NCI-H2196 (cell line): ENCODE measurements around the gene IPO4.
"Not testable (repeated sequence)": the region's sequence is repeated elsewhere in the genome, so short reads cannot be mapped to it uniquely, and the experiment has no call there.

Experiments
- DNase-seq: peaks from one replicate; lab custom pipeline; 2025; ENCODE audit not compliant: unreplicated experiment; lab: John Stamatoyannopoulos, UW

The IPO4 gene

GRCh38 chr14:24215495-24216344 lies 27.1 kb upstream of the IPO4 start, which contains the start of gene MDP1:
MDP1 (minus strand) TSS chr14:24216066; CDS start chr14:24215955, 111 bp downstream.
- peak; percentile 90 for DNase-seq

DNA sequence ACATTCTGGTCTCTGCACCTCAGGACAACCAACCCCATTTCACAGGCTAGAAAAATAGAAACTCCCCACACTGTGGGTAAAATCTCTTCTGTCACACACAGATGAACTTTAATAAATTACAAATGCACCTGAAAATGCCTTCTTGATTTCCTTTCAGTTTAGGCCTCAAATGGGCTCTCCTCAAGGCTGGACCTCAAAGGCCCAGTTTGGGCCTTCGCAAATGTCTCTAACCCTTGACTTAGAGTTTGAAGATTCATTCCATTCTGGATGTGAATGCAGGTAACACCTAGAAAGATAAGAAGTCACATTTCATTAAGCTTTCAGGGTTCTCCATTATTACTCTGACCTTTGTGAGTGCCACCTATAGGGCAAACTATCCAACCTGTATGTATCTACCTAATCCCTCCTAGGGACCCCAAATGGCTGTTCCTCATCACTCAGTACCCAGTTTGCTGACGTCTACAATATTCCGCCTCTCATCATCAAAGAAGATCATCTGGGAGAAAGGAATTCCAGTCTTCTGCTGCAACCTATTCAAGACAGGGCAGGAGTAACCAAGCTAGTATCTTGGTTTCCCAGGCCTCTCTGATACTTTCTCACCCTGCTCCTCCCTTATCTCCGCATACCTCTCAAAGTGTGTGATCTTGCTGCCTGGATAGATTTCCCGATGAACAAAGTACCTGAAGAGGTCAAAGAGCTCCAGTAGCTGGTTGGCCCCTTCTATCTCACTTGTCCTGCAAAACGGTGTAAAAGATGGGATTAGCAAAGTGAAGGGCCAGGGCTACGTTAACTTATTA lies 25.4 kb upstream of the IPO4 start:
- no peak for DNase-seq

- DNase-seq: peak; percentile 96
These were observed 24.6 kb upstream of the IPO4 start, which contains the start of gene CHMP4A for GRCh38 chr14:24212924-24213865. CHMP4A (minus strand) TSS chr14:24213488; CDS start chr14:24213439, 49 bp downstream.

DNA sequence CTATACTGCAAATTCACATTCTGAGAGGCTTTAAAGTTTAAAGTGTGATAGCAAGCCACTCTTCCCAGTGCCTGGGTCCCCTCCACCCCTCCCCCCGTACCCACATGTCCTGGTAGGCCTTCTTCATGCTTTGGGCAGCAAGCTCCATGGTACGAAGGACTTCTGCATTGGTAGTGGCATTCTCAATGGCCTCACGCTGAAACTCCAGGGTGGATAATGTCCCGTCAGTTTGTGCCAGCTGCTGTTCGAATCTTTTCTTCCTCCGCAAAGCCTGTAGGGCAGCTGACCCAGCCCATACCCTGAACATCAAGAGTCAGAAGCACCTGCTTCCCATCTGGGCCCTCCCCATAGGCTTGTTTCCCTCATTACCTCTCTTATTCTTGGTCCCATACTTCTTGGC lies 22.7 kb upstream of the IPO4 start:
- DNase-seq: no peak

DNA sequence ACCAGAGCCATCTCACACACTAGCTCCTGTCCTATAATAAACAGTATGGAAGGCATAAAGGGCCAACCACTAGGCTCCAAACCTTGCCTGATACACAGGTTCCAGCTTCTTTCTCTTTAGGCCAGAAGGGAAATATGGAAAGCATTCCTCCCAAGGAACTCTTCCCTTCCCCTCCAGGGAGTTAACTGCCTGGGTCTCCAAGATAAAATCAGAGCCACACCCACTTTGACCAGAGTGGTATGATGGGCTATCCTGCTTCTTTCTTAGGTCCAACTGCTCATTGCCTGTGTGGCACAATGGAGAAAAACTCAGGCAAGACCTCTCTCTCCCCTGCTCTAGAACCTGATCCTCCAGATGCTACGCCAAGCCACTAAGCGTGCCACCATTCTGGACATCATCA lies 19.0 kb upstream of the IPO4 start:
- DNase-seq: no peak

DNA sequence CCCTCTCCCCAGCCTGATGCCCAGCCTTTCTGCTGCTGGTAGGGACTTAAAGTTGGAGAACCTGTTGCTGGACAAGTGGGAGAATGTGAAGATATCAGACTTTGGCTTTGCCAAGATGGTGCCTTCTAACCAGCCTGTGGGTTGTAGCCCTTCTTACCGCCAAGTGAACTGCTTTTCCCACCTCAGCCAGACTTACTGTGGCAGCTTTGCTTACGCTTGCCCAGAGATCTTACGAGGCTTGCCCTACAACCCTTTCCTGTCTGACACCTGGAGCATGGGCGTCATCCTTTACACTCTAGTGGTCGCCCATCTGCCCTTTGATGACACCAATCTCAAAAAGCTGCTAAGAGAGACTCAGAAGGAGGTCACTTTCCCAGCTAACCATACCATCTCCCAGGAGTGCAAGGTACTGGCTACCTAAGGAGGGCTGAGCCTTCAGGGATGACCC lies 18.5 kb upstream of the IPO4 start:
- DNase-seq: no peak

GRCh38 chr14:24206260-24207103 lies 17.9 kb upstream of the IPO4 start:
- no peak for DNase-seq

GRCh38 chr14:24204163-24205146 lies 15.8 kb upstream of the IPO4 start:
- DNase-seq: no peak

- not testable (repeated sequence) for DNase-seq
These were observed 14.8 kb upstream of the IPO4 start for GRCh38 chr14:24203249-24203886.

GRCh38 chr14:24202538-24202937 lies 13.9 kb upstream of the IPO4 start:
- not testable (repeated sequence) for DNase-seq

DNA sequence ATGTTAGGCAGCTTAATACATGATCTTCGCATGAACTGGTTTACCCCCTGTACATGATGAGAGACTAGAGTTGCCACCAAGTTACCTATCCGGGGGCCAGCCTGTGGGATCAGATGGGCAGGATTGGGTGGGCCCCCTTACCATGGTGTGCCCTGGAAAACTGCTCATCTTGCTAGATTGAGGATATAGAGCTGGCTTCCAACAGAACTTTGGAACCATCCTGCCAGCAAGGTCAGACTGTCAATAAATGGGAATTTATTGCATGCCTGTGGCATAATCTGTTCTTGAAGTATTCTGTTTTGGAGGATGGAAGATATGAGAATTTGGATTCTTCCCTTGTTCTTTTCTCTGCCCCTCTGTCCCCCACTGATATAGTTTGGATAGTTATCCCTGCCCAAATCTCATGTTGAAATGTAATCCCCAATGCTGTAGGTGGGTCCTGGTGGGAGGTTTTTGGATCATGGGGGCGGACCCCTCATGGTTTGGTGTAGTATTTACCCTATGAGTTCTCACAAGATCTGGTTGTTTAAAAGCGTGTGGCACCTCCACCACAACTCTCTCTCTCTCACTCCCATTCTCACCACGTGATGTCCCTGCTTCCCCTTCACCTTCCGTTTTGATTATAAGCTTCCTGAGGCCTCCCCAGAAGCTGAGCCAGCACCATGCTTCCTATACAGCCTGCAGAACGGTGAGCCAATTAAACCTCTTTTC lies 10.4 kb upstream of the IPO4 start:
- no peak for DNase-seq

DNA sequence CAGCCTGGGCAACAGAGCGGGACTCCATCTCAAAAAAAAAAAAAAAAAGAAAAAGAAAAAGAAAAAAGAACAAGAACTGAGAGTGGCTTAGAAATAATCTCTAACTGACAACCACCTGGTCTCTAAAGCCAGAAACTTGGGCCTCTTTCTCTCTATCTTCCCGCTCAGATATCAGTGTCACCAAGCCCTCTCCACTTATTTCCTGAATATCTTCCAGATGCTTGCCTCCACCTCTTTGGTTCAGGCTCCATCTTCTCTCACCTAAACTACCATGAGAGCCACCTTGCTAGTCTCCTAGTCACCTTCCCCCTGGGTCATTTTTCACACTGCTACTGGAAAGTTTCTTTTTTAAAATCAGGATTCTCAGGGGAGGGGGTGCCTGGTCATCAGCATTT lies 8.4 kb upstream of the IPO4 start:
- no peak for DNase-seq

- peak; percentile 11 for DNase-seq
These were observed 7.7 kb upstream of the IPO4 start for GRCh38 chr14:24196071-24197055.

DNA sequence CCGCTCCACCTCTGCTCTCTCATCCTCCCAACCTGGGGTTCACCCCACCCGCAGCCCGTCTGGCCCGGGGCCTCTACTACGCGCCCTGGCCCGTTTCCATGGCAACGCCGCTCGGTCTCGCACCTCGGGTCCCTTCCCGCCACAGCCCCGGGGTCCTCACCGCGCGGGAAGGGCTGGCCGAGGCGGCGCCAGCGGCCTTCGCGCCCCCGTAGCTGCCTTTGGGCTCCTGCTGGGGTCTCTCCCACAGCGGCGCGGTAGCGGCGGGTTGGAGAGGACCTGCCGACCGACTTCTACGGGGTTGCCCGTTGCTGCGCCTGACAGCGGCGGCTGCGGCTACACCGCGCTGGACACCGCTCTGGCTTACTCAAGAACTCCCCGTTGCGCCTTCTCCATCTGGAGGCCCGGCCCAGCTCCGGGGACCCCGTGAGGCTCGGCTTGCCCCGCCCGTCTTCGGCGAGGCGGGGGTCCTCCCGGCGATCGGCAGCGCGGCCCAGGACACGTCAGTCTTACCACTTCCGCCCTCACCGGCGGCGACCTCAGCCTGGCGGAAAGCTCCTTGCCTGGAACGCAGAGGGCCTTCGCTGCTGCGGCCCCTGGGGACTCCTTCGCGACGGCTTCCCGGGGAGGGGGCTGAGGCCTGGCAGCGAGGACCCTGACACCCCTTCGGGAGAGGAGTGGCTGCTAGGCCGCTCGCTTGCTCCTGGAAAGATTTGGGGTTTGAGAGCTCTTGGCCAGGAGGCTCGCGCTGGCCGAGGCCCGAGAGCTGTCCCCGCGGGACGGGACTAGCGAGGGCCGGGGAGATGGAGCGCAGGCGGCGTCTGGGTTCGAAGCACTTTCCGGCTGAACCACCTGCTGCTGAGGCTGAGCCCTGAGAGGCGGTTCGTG lies 6.8 kb upstream of the IPO4 start, which contains the start of gene TM9SF1:
TSS of gene TM9SF1 (minus strand) at position 256 of the 885 bp plus-strand sequence. CDS start 422 bp downstream, outside the sequence.
- DNase-seq: peak; percentile 78

DNA sequence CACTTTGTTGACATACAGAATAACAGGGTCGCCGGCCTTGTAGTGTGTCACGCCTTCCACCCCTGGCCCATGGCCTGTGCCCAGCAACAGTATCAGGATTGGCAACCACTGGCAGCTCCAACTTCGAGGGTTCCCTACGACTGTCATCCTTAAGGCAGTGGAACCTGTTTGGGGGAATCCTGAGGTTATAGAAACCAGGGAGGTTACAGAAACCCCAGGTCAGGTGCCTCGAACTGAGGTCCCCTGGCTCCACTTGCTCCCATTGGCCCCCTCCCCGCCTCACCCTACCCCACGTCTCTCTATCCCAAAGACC lies 6.2 kb upstream of the IPO4 start:
- DNase-seq: no peak
